Activated CD8-positive, alpha-beta memory T cell treated with anti-CD3 and anti-CD28 coated beads for 48 hours (primary cell): ENCODE results near the gene GPR15LG.
A peak's percentile ranks its signal among the peaks of the same experiment; 100 is the strongest.

Source experiments
- DNase-seq, 3 experiments: peaks; one replicate each; pipeline ENCODE4 v3.0.0-alpha.2; 2020; ENCODE audit warnings: low read depth in 2 of 3, low spot score in 2 of 3

The GPR15LG gene

GRCh38 chr10:84193327-84193726 is 19.7 kb downstream of the GPR15LG start:
- DNase-seq, result no peak

GRCh38 chr10:84193846-84194423 is 20.3 kb downstream of the GPR15LG start:
- DNase-seq, result no peak

GRCh38 chr10:84194424-84195043 is 20.9 kb downstream of the GPR15LG start, which contains the start of gene CDHR1:
Gene CDHR1 (plus strand): TSS chr10:84194537. CDS start chr10:84194761, 224 bp downstream.
- peak in 2 of 3 experiments; percentile 20 to 34 for DNase-seq

- DNase-seq, result no peak
Observed at GRCh38 chr10:84195044-84195830, 21.6 kb downstream of the GPR15LG start.

- no peak for DNase-seq
Observed at GRCh38 chr10:84196083-84196482, 22.5 kb downstream of the GPR15LG start.

- DNase-seq, result no peak
Observed at GRCh38 chr10:84196941-84197340, 23.3 kb downstream of the GPR15LG start.

- no peak for DNase-seq
Observed at GRCh38 chr10:84197643-84198042, 24.0 kb downstream of the GPR15LG start.

- no peak for DNase-seq
Observed at GRCh38 chr10:84198206-84198915, 24.8 kb downstream of the GPR15LG start.

GRCh38 chr10:84200537-84201243 is 27.1 kb downstream of the GPR15LG start:
- no peak for DNase-seq

GRCh38 chr10:84201244-84201606 is 27.6 kb downstream of the GPR15LG start:
- no peak for DNase-seq

- DNase-seq, result no peak
Observed at GRCh38 chr10:84201682-84202081, 28.1 kb downstream of the GPR15LG start.

- no peak for DNase-seq
Observed at GRCh38 chr10:84202349-84202748, 28.7 kb downstream of the GPR15LG start.

GRCh38 chr10:84204122-84204521 is 30.5 kb downstream of the GPR15LG start:
- DNase-seq, result no peak

- no peak for DNase-seq
Observed at GRCh38 chr10:84204610-84205009, 31.0 kb downstream of the GPR15LG start.

- DNase-seq, result peak; percentile 23 to 54 (median 40)
Observed at GRCh38 chr10:84205049-84205852, 31.6 kb downstream of the GPR15LG start.

- no peak for DNase-seq
Observed at GRCh38 chr10:84205853-84206525, 32.4 kb downstream of the GPR15LG start.

- no peak for DNase-seq
Observed at GRCh38 chr10:84208023-84208422, 34.4 kb downstream of the GPR15LG start.

- no peak for DNase-seq
Observed at GRCh38 chr10:84211566-84211965, 38.0 kb downstream of the GPR15LG start.

GRCh38 chr10:84212014-84212413 is 38.4 kb downstream of the GPR15LG start:
- DNase-seq, result no peak

GRCh38 chr10:84213076-84213475 is 39.5 kb downstream of the GPR15LG start:
- DNase-seq, result no peak
